HepG2 (cell line): ENCODE measurements around the gene PTCD1. TPM values are rescaled to one million over a fixed set of nuclear protein-coding genes. Genes with fewer than 3 reads are reported as not detected.
A peak's percentile ranks its signal among the peaks of the same experiment; 100 is the strongest.

Experiments used
- BRCA1 ChIP-seq: sonication (generic); formaldehyde crosslinking; IDR thresholded peaks from 2 replicates; pipeline ENCODE4 v1.4.0; 2020; ENCODE audit warnings: missing genetic modification reagents
- CCAR2 ChIP-seq: fragments of 200-400 bp; formaldehyde crosslinking; optimal IDR thresholded peaks from 2 replicates; pipeline ENCODE3; 2018; ENCODE audit warnings: low read depth, mild to moderate bottlenecking, low read length, moderate library complexity
- FOXJ3 ChIP-seq: sonication (generic); formaldehyde crosslinking; IDR thresholded peaks from 2 replicates; pipeline ENCODE4 v1.4.0; 2020; ENCODE audit warnings: missing genetic modification reagents, mild to moderate bottlenecking, borderline replicate concordance
- GATAD1 ChIP-seq: IDR thresholded peaks from 2 replicates; pipeline ENCODE4 v1.6.1; 2016; ENCODE audit warnings: missing genetic modification reagents, missing compliant biosample characterization
- KMT2A ChIP-seq: sonication (generic); formaldehyde crosslinking; IDR thresholded peaks from 2 replicates; pipeline ENCODE4 v1.4.0; 2020; ENCODE audit warnings: missing genetic modification reagents
- MED1 ChIP-seq: sonication (generic); formaldehyde crosslinking; IDR thresholded peaks from 2 replicates; pipeline ENCODE4 v1.4.0; 2020; ENCODE audit warnings: missing genetic modification reagents
- MTF2 ChIP-seq: sonication (generic); formaldehyde crosslinking; IDR thresholded peaks from 2 replicates; pipeline ENCODE4 v1.5.0; 2020; ENCODE audit warnings: missing genetic modification reagents, borderline replicate concordance
- MXI1 ChIP-seq: IDR thresholded peaks from 3 replicates; pipeline ENCODE4 v1.6.1; 2012; ENCODE audit warnings: low read depth, low read length, inconsistent platforms, borderline replicate concordance
- RARA ChIP-seq: IDR thresholded peaks from 2 replicates; pipeline ENCODE4 v1.6.1; 2016; ENCODE audit warnings: missing genetic modification reagents, missing compliant biosample characterization
- YY1 ChIP-seq: IDR thresholded peaks from 2 replicates; pipeline ENCODE4 v1.6.1; 2011; ENCODE audit warnings: low read length, low read depth, moderate library complexity, mild to moderate bottlenecking; ENCODE audit not compliant: insufficient read depth, insufficient replicate concordance
- ZFP62 ChIP-seq: sonication (generic); formaldehyde crosslinking; IDR thresholded peaks from 2 replicates; pipeline ENCODE4 v1.4.0; 2020; ENCODE audit warnings: missing genetic modification reagents
- ZFYVE20 ChIP-seq: sonication (generic); formaldehyde crosslinking; IDR thresholded peaks from 2 replicates; pipeline ENCODE4 v1.8.0; 2023; ENCODE audit warnings: low read depth, mild to moderate bottlenecking, moderate library complexity, missing genetic modification reagents, borderline replicate concordance
- ZNF142 ChIP-seq: sonication (generic); formaldehyde crosslinking; IDR thresholded peaks from 2 replicates; pipeline ENCODE4 v1.4.0; 2020; ENCODE audit warnings: missing genetic modification reagents
- ZNF180 ChIP-seq: sonication (generic); formaldehyde crosslinking; IDR thresholded peaks from 2 replicates; pipeline ENCODE4 v1.4.0; 2020; ENCODE audit warnings: low read depth, missing genetic modification reagents, borderline replicate concordance
- ZNF260 ChIP-seq: sonication (generic); formaldehyde crosslinking; IDR thresholded peaks from 2 replicates; pipeline ENCODE4 v1.4.0; 2020; ENCODE audit warnings: missing genetic modification reagents, low read depth, mild to moderate bottlenecking, borderline replicate concordance
- ZNF296 ChIP-seq: sonication (generic); formaldehyde crosslinking; conservative IDR thresholded peaks from 2 replicates; pipeline ENCODE4 v1.5.0; 2020; ENCODE audit warnings: mild to moderate bottlenecking, missing genetic modification reagents
- ZNF3 ChIP-seq: IDR thresholded peaks from 2 replicates; pipeline ENCODE4 v1.7.0; 2017; ENCODE audit warnings: inconsistent platforms
- ZNF510 ChIP-seq: sonication (generic); formaldehyde crosslinking; IDR thresholded peaks from 2 replicates; pipeline ENCODE4 v1.4.0; 2020; ENCODE audit warnings: low read depth, mild to moderate bottlenecking, missing genetic modification reagents
- ZNF720 ChIP-seq: sonication (generic); formaldehyde crosslinking; IDR thresholded peaks from 2 replicates; pipeline ENCODE4 v1.4.0; 2020; ENCODE audit warnings: missing genetic modification reagents
- ZNF746 ChIP-seq: sonication (generic); formaldehyde crosslinking; IDR thresholded peaks from 2 replicates; pipeline ENCODE4 v1.8.0; 2022; ENCODE audit warnings: mild to moderate bottlenecking, missing genetic modification reagents
- ZNF792 ChIP-seq: IDR thresholded peaks from 2 replicates; pipeline ENCODE4 v1.6.1; 2016
- ZSCAN12 ChIP-seq: sonication (generic); formaldehyde crosslinking; IDR thresholded peaks from 2 replicates; pipeline ENCODE4 v1.9.0; 2021; ENCODE audit warnings: mild to moderate bottlenecking, missing genetic modification reagents
- polyA plus RNA-seq, 8 experiments: library from polyadenylated mRNA; depleted of rRNA in 3 of 8; stranded (reverse) in 7 of 8; unstranded in 1 of 8; fragments of >200 nt; fragmentation: Illumina TruSeq in 4 of 8; extraction: Trizol in 4 of 8; gene quantifications; 2 replicates each; pipeline versions ENCODE4 v1.2.1 to v1.2.3, GENCODE V29; 2011 to 2016; ENCODE audit warnings: low read depth in 4 of 8, missing spikeins in 1 of 8, mixed read lengths in 1 of 8; ENCODE audit not compliant: insufficient read depth in 1 of 8
- total RNA-seq, 5 experiments: library from RNA; depleted of rRNA; stranded (reverse); fragments of >200 nt; fragmentation: Illumina TruSeq; extraction: Trizol; gene quantifications; 2 replicates each; pipeline ENCODE4 v1.2.3, GENCODE V29; 2016; ENCODE audit warnings: low read depth in 1 of 5

The PTCD1 gene
- total and polyA plus RNA-seq, 2 of the 13 experiments (the other 11 are each of a cell fraction or from before 2014, with no cell fraction given) = 3.0 to 8.4 TPM

GRCh38 chr7:99465421-99465768 is 26.8 kb upstream of the PTCD1 start (continued):
- no peak for TF ChIP-seq RARA (CRISPR knock-in tag)
- no peak for TF ChIP-seq ZNF296 (CRISPR knock-in tag)
- TF ChIP-seq MXI1 = no peak
- no peak for TF ChIP-seq ZSCAN12 (CRISPR knock-in tag)
- no peak for TF ChIP-seq ZNF260 (CRISPR knock-in tag)
- TF ChIP-seq ZNF3 (CRISPR knock-in tag) = no peak
- TF ChIP-seq CCAR2 = no peak
- TF ChIP-seq ZNF746 (CRISPR knock-in tag) = no peak
- 0 out of 2 replicates have a peak, but pooled peaks have one; percentile 27 for TF ChIP-seq FOXJ3
- no peak for TF ChIP-seq ZNF142 (CRISPR knock-in tag)
- no peak for TF ChIP-seq ZNF180 (CRISPR knock-in tag)
- no peak for TF ChIP-seq ZNF510
- TF ChIP-seq KMT2A (CRISPR knock-in tag) = no peak
- no peak for TF ChIP-seq ZFYVE20 (CRISPR knock-in tag)
- TF ChIP-seq MTF2 (CRISPR knock-in tag) = no peak
- TF ChIP-seq ZNF720 (CRISPR knock-in tag) = no peak
- no peak for TF ChIP-seq ZFP62 (CRISPR knock-in tag)
- TF ChIP-seq ZNF792 = no peak
- TF ChIP-seq BRCA1 = no peak
- no peak for TF ChIP-seq YY1
- TF ChIP-seq MED1 (CRISPR knock-in tag) = no peak
- TF ChIP-seq GATAD1 = no peak
